DMS 273 (cell line): ENCODE data around the gene INPP5B.

Experiments used
- DNase-seq: peaks from one replicate; lab custom pipeline; 2025; ENCODE audit not compliant: unreplicated experiment; lab: John Stamatoyannopoulos, UW

Gene INPP5B

DNA sequence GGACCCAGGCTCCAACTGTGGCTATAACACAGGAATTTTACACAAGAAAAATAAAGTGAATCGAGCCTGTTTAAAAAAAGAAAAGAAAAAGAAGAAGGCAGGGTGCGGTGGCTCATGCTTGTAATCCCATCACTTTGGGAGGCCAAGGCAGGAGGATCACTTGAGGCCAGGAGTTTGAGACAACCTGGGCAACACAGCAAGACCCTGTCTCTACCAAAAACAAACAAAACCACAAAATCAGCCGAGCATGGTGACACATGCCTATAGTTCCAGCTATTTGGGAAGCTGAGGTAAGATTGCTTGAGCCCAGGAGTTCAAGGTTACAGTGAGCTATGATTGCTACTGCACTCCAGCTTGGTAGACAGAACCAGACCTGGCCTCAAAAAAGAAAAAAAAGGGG lies 105.2 kb downstream of the INPP5B start:
- DNase-seq, result no peak

DNA sequence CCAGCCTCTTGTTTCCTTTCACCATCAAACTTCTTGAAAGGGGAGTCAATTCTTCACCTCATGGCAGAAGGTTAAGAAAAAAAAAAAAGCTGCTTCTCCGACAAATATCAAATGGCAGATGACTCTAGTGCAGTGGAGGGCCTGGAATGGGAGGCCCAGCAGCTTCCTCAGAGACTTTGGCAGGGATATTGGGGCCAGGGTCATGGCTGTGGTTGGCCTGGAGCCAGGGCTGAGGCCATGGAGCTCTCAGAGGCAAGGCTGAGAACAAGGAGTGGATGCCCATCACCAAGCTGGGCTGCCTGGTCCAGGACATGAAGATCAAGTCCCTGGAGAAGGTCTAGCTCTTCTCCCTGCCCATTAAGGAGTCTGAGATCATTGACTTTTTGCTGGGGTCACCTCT lies 106.1 kb downstream of the INPP5B start:
- DNase-seq, result no peak

DNA sequence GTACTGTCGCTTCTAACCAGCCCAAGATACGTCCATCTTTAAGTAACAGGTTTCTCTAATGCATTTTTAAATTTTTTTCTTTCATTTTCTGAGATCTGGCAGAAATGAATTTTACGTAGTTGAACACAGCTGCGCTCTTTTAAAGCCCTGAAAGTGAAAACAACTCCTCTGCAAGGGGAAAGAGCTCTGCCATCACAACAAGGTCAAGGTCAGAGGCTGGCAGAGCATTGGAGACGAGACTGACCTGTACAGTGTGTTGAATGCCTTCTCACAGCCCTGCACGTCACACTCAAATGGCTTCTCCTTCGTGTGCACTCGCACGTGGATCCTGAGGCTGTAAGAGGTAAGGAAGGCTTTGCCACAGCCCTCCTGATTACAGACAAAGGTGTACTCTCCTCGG lies 107.2 kb downstream of the INPP5B start:
- no peak for DNase-seq

DNA sequence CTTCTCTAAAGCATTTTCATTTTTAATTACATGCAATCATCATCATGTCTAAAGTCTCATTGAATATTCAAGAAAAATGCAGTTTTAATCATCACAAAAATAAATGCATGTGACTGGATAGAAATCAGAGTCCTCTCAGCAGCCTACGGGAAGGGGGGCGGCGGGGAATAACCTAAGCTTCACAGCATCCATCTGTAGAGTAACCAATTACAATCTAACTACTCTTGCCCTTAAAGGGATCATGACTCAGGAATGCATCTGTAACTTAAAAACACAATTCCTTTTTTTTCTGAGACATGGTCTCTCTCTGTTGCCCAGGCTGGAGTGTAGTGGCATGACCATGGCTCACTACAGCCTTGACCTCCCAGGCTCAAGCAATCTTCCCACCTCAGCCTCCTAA lies 110.1 kb downstream of the INPP5B start:
- DNase-seq, result no peak

DNA sequence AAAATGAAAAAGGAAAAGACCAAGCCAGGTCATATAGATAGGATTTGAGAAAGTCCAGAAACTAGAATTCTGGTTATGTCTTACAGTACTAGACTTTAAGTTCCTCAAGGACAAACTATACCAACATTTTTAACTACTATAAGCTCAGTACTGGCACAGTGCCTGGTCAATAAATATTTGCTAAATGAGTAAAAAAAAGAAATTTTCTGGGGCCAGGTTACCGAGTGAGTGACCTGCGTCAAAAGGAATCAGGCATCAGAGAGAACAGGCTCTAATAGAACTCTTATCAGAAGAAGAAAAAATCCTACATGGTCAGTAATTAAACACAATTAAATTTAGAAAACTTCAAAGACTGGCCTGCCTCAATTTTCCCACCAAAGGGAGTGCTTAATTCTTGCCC lies 115.0 kb downstream of the INPP5B start:
- DNase-seq, result no peak

DNA sequence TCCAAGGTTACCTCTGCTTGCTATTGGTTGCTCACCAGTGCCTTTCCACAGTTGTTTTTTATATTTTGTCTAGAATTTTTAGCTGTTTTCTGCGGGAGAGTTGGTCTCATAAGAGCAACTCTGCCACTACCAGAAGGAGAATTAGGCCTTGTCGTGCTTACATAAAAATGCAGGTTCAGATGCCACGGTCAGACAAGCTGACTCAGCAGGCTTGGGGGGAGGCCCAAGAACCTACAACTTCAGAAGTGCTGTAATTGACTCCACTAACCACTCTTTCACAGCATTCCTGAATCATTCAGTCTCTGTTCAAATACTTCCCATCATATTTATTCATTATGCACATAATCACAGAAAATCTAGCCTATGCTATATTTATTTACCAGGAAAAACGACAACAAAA lies 115.7 kb downstream of the INPP5B start:
- no peak for DNase-seq

DNA sequence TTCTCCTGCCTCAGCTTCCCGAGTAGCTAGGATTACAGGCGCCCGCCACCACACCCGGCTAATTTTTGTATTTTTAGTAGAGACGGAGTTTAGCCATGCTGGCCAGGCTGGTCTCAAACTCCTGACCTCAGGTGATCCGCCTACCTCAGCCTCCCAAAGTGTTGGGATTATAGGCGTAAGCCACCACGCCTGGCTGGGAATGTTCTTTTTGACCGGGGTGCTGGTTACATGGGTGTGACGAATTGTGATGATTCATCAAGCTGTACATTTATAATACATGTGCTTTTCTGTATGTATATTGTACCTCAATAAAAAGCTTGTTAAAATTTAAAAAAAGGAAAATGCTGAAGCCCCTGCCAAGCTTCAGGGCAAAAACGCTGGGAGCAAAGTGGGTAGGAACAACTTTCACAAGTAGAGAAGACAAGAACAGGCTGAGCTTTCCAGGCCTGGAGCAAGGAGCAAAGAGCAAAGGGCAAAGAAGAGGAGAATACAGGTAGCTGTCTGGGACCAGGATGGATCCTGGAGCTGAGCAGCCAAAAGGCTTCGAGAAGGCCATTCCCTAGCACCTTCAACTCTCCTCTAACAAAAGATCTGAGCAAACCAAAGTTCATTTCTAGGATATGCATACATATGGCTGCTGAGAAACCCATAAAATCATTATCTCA lies 118.3 kb downstream of the INPP5B start:
- DNase-seq, result no peak

DNA sequence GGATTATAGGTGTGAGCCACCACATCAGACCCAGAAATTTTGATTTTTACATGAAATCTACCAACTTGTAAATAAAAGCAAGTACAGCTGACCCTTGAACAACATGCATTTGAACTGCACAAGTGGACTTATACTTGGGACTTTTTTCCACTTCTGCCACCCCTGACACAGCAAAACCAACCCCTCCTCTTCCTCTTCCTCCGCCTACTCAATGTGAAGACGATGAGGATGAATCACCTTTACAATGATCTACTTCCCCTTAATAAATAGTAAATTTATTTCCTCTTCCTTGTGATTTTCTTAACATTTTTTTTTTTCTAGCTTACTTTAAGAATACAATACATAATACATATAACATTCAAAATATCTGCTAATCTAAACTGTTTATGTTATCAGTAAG lies 121.3 kb downstream of the INPP5B start:
- no peak for DNase-seq

DNA sequence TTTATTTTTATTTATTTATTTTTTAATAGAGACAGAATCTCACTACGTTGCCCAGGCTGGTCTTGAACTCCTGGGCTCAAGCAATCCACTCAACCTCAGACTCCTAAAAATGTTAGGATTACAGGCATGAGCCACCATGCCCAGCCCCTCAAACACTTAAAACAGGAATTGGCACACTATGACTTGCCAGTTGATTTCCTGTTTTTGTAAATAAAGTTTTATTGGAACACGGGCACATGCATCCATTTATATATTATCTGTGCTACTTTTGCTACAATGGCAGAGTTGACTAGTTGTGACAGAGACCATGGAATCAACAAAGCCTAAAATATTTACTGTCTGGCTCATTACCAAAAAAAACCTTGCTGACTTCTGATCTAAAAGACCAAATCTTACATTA lies 122.9 kb downstream of the INPP5B start:
- DNase-seq, result no peak

DNA sequence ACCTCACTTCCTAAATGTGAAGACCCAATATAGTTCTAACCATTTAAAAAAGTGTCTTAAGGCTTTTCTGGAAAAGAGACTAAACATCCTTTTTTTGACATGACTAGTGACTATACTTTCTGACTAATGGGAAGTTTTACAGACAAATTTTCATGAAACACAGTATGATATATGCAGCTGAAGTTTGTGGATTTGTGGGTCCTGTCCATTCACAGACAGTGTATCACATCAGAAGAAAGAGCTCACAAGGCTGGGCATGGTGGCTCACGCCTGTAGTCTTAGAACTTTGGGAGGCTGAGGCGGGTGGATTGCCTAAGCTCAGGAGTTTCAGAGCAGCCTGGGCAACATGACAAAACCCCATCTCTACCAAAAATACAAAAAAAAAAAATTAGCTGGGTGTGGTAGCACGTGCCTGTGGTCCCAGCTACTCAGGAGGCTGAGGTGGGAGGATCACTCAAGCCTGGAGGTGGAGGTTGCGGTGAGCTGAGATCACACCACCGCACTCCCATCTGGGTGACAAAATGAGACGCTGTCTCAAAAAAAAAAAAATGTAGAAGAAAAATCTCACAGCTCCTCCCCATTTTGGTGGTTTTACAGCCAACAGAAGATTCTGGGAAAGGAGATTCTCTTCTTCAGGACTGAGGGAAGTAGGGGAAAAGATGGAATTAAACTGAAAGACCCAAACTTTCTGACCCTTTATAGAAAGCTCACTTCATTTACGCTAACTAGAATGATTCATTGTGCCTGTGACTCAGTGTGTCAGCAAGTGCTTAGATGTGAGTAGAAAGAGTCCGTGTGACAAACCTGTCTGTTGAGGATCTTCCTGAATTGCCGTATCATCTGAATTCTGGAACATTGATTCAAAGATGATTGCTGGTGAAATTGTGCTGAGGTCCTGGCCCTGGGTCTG lies 123.7 kb downstream of the INPP5B start:
- no peak for DNase-seq

DNA sequence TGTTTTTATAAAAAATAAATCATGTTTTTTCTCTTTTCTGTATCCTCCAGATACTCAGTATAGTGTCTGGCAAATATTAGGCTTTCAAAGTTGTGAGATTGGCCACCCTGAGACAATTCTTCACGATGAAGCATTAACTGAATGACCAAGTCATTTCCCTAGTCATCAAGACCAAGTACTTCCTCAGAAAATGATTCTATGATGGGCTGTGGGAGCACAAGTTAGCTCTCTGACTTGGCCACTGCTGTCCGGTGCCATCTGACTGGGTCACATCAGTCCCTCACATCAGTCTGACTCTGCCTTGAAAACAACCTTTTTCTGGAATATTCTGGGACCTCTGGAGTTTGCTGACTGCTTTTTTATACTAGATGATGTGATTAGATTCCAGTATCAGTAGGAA lies 125.4 kb downstream of the INPP5B start:
- DNase-seq, result no peak

DNA sequence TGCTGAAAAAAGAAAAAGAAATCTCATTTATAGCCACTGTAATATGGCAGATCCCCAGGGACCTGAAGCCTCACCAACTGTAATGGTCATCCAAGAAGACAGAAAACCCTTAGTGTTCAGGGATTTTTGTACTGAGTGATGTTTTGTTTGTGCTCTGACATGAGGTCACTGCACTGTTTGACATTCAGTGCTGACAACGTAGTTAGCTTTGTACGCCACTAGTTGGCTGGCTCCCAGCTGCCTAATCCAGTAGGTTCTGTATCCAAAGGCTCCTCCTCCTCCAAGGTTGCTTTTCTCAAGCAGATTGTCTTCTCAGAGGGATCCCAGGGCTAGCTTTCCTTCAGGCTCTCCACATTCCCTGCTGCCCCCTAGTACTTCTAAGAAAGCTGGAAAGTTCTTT lies 129.4 kb downstream of the INPP5B start:
- DNase-seq, result no peak

DNA sequence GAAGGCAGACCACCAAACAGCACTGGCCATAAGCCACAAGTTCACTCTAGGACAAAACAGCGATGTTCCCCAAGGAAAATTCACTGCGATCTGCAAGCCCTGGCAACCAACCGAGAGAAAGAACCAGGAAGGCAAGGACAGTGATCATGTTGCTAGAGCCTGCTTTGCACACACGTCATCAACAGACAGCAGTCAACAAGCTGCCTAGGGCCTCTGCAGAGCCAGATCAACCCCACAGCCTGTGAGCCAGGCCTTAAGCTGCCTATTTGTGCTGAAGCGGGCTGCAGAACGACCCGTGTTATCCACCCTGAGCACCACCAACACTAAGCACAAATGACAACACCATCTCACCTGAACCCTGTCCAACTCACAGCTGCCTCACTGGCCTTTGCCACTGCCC lies 132.6 kb downstream of the INPP5B start:
- DNase-seq, result no peak

DNA sequence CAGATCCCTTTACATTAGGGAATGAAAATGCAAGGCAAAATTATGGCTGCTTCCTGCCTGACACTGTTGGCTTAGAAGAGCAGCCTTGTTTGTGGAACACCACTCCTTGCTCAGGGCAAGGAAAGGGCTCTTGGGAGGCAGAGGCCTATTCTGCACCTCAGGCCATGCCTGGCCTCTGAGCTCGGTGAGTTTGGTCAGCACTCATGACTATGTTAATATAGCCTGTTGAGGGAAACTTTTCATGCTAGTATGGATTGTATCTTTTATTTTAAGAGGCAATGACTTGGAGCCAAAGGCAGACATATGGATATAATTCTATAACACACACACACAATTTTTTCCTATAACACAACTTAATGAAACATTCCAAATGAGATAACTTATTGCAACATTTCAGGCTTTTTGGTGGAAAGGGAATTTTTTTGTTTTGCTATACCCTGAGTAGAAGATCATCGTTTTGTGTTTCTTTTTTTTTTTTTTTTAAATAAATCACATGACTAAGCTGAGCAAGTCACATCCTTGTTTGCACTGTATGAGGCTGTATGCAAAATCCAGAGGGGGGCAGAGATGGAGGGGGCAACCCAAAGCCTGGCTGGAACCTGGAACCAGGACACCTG lies 133.2 kb downstream of the INPP5B start:
- no peak for DNase-seq

DNA sequence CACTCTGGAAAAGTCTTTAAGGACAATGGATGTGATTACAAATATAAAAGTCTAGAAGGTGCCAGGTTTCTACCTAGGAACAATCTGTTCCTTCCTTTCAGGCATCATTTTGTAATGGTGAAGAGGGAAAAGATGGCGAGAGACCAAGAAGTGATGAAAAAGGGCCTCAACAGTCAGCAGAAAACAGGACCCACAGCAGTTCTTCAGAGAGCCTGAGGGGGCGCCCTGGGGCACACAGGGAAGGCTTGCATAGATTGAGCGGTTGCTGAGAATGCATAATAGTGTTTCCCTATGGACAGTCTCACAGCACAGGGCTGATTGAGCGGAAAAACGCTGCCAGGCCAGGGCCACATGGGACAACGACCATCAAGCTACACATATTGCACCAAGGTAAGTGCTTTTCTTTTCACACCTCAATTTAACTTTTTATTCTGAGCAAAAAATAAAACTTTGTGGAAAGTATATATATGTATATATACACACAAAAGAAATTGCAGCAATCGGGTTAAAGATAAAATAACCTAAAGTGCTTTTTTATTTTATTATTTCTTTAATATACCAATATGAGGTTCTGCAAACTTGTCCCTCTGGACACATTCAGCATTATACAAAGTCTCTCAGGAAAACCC lies 135.7 kb downstream of the INPP5B start:
- DNase-seq, result peak; percentile 93
